GM18517 (cell line): ENCODE data around the gene TMEM209.
"Not testable (repeated sequence)": the region's sequence is repeated elsewhere in the genome, so short reads cannot be mapped to it uniquely, and the experiment has no call there.

Experiments
- ATAC-seq: cut with Tn5 transposase; IDR thresholded peaks from one replicate; pipeline ENCODE4 v1.9.1; 2021; ENCODE audit warnings: mild to moderate bottlenecking, moderate library complexity; ENCODE audit not compliant: unreplicated experiment

The TMEM209 gene

GRCh38 chr7:130174237-130174959, 30.8 kb downstream of the TMEM209 start:
- no peak for ATAC-seq

- ATAC-seq = no peak
These were observed 43.0 kb downstream of the TMEM209 start for GRCh38 chr7:130162196-130162595.

GRCh38 chr7:130160455-130160854, 44.8 kb downstream of the TMEM209 start:
- no peak for ATAC-seq

GRCh38 chr7:130160023-130160422, 45.2 kb downstream of the TMEM209 start:
- no peak for ATAC-seq

GRCh38 chr7:130157700-130158099, 47.5 kb downstream of the TMEM209 start:
- no peak for ATAC-seq

GRCh38 chr7:130156140-130156539, 49.1 kb downstream of the TMEM209 start:
- no peak for ATAC-seq

GRCh38 chr7:130154501-130155317, 50.5 kb downstream of the TMEM209 start:
- no peak for ATAC-seq

GRCh38 chr7:130154131-130154500, 51.1 kb downstream of the TMEM209 start:
- no peak for ATAC-seq

GRCh38 chr7:130153211-130153908, 51.8 kb downstream of the TMEM209 start:
- ATAC-seq = no peak

GRCh38 chr7:130152493-130153210, 52.6 kb downstream of the TMEM209 start:
- no peak for ATAC-seq

- ATAC-seq = no peak
These were observed 53.4 kb downstream of the TMEM209 start for GRCh38 chr7:130151591-130152492.

GRCh38 chr7:130150587-130150986, 54.6 kb downstream of the TMEM209 start:
- peak; percentile 40 for ATAC-seq

GRCh38 chr7:130149281-130150139, 55.7 kb downstream of the TMEM209 start:
- ATAC-seq = peak; percentile 61

- no peak for ATAC-seq
These were observed 56.6 kb downstream of the TMEM209 start for GRCh38 chr7:130148561-130148960.

GRCh38 chr7:130147710-130148325, 57.4 kb downstream of the TMEM209 start:
- no peak for ATAC-seq

GRCh38 chr7:130146693-130147405, 58.4 kb downstream of the TMEM209 start:
- no peak for ATAC-seq

- ATAC-seq = not testable (repeated sequence)
These were observed 59.1 kb downstream of the TMEM209 start for GRCh38 chr7:130146142-130146541.
